GM12873 (cell line): ENCODE measurements around the gene AMPH.

ENCODE experiments used
- CTCF ChIP-seq: IDR thresholded peaks from 2 replicates; pipeline ENCODE4 v1.5.1; 2012; ENCODE audit warnings: low read depth, mild to moderate bottlenecking, moderate library complexity, low read length, control low read depth; ENCODE audit not compliant: insufficient read depth; ENCODE audit errors: missing control alignments

Gene AMPH

GRCh38 chr7:38655833-38656774 is 24.9 kb upstream of the AMPH start:
- TF ChIP-seq CTCF: no peak

DNA sequence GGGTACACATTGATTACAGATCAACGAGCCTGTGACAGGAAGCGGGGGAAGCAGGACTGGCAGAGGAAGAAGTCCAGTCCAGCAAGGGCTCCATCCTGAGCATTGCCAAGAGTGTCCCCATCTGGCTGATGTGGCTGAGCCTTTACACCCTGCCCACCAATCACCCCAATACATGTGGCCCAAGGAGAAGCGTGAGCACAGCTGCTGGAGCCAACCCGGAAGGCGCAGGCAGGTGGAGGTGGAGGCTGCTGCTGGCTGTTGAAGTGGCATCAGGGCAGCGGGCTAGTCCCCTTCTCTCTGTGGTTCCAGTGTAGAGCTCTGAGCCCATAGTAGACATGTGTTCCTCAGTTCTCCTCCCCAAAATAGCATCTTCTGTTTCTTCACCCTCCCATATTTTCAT is 6.8 kb upstream of the AMPH start:
- TF ChIP-seq CTCF: no peak

- peak; percentile 32 for TF ChIP-seq CTCF
Observed at GRCh38 chr7:38632411-38632810, 1.2 kb upstream of the AMPH start.

- TF ChIP-seq CTCF: no peak
Observed at GRCh38 chr7:38629651-38630510, 1.3 kb downstream of the AMPH start.

DNA sequence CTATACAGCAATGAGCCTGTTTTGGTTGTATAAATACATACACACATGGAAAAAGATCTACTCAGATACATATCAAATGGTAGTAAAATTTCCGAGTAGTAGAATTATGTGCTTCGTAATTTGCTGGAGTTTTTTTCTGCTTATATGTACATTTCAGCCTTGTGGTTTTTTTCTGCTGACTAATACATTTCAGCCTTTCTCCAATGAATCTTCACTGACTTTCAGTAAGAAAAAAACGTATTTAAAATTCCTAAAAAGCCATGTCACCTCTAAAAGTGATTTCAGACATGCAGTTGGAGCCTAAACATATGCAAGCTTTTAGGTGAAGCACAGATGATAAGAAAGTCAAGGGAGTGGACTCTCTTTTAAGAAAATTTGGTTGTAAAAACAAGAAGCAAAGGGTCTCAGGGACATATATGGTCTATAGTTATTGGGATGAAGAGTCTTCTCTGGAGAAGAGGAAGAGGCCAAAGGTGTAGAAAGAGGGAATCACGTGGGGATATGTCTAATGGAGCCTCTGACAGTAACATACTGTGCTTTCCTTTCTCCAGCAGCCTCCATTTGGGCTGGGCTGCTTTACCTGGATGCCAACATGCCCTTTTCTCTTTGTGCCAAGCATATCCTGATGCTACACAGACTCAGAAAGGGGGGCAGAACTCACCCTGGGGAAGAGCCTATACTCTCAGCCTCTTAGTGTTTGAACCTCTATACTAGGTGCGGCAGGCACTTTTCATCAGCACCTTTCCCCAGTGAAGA is 2.4 kb downstream of the AMPH start:
- no peak for TF ChIP-seq CTCF

DNA sequence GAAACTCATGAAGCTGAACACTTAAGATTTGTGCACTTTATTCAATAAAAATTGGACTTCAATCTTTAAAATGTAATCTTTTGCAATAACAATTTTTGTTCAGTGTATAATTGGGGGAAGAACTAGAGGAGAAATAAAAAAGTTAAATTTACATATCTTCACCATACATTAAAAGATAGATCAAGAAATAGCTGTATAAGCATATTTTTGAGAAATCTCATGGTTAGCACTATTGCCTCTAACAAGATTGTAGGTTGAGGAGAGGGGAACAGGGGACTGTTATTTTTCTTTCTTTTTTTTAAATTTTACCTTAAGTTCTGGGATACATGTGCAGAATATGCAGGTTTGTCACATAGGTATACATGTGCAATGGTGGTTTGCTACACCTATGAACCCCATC is 5.3 kb downstream of the AMPH start:
- TF ChIP-seq CTCF: no peak
